Dedifferentiated amniotic fluid mesenchymal stem cell (primary cell): ENCODE data around the gene ABHD2.
A peak's percentile ranks its signal among the peaks of the same experiment; 100 is the strongest.

Source experiments
- DNase-seq: peaks from one replicate; pipeline ENCODE4 v3.0.0-alpha.2; 2016; ENCODE audit errors: extremely low spot score

Gene ABHD2

DNA sequence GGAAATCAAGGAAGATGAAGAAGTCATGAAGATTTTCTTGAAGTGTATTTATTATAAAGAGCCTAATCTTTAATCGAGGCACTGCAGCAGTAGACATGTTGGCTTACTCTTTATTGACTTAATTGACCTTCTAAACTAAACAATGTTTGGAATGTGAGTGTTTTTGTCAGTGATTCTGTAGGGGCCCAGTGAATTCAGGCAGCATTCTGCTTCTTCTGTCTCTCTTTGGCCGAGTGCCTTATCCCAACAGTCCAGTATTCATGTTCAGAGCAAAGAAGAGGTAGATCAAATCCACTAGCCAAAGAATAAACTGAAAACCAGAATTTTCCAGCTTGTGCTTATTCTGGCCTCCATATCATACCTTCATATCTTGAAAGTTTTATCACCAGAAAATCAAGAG is 77.4 kb downstream of the ABHD2 start:
- no peak for DNase-seq

DNA sequence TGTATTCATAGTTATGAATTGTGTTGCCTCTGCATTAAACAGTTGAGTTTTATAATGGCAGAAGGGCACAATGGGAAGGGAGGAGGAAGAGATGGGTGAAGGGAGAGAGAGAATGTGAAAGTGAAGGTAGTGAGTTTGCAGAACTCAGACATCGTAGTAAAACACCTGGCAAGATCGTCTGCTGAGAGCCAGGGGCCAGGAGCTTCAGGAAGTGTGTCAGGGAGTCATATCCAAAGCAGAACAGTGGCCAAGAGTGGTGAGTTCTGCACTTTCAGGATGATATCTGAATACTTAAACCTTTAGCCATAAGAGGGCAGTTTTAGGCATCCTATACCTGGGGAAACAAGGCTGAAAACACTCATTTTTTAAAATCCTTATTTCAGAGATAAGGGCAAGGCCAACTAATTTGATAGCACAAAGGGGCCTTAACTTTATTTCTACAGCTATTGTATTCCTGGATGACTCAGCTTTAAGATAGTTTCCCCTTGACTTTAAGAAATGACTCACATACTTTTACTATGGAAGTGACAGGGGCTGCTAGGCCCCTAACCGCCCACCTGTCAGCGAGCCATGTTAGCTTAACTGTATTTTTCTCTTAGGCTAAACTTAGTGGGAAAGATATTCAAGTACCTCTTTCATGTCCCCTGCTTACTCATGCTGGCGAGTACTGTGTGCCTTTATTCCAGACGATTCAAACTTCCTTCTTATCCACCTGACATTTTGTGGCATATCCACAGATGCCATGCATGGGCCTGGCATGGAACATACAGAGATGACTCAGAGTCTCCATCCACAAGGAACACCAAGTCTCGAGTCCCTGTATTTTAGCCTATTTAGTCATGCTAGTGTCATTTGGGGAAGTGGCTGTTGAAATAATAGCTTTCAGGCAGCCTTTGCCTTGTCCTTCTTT is 79.3 kb downstream of the ABHD2 start:
- DNase-seq = peak; percentile 28

DNA sequence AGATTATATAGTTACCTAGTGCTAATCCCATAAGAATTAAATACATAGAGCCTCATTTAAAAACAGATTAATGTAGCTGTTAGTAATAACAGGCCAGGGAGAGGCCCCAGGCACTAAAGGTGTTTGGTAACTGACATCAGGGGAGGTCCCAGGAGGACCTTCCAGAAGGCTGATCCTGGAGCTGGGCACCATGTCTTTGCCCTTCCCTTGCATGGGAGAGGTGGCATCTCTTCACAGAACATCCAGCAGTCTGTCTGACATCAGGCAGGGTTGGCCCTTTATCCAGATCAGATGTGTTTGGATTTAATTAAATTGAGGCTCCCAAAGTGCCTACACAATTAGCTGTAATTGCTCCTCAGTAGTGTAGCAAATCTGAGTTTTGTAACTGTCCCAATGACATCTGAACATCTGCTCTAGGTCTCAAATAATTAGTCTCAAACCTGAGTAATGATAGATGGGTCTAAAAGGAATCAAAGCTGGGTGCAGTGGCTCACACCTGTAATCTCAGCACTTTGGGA is 80.1 kb downstream of the ABHD2 start:
- no peak for DNase-seq

DNA sequence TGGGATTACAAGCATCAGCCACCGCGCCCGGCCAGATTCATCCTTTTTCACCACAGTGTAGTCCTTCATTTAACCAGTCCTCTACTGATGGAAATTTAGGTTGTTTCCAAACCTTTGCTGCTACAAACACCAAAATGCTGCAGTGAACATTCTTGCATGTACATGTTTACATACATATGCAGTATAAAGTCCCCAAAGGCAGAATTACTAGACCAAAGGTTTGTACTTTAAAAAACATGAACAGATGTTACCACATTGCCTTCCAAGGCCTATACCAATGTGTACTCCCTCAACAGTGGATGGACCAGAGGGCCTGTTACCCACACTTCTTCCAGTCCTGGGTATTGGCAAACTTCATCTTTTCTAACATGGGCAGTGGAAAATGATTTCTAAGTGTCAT is 82.1 kb downstream of the ABHD2 start:
- no peak for DNase-seq

DNA sequence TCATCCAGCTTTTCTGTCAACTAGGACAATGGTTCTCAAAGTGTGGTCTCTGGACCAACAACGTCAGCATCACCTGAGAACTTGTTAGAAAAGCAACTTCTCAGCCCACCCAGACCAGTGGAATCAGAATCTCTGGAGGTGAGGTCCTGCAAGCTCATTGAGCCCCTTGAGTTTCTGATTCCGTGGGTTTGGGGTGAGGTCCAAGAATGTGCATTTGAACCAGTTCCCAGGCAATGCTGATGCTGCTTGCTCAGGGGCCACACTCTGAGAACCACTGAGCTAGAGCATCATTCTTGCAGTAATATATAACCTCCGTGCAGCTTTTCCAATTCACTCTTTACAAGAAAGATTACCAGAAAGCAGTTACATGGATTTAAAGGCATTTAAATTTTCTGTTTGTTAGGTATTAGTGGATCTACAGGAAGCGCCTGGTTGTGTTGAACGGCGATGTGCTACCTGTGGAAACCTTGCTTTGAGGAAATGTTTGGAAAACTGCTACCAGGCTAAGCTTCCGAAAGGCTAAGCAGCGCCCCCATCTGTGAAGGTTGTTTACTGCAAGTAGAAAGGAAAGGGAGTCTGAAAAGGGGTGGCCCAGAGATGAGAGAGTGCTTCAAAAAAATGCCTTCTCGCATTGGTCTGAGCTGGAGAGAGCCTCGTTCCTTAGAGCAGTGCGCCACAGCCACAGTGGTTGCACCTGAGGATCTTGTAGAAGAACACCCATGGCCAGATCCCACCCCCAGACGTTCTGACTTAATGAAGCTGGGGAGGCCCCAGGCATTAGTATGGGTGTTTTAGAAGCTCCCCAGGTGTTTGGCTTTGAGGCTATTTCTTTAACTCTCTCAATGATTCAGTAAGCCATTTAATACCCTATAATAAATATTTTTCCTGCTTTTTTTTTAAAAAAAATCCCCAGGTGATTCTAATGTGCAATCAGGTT is 83.1 kb downstream of the ABHD2 start:
- no peak for DNase-seq

DNA sequence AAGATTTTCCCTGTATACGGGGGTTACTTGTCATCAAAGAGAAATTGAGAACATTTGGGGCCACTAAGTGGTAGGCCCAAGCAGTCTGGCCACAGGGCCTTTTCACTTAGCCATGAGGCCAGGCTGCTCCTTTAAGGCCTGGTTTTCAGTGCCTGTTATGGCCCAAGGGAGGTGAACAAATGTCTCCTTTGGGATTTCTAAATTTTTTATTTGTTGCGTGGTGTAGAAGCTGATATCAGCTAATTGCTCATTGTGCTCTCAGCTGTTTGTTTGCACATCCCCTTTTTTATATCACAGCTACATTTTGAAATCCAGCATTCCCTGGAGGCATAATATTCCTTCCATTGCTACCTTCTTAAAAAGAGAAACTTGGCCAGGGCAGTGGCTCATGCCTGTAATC is 84.7 kb downstream of the ABHD2 start:
- DNase-seq = no peak

DNA sequence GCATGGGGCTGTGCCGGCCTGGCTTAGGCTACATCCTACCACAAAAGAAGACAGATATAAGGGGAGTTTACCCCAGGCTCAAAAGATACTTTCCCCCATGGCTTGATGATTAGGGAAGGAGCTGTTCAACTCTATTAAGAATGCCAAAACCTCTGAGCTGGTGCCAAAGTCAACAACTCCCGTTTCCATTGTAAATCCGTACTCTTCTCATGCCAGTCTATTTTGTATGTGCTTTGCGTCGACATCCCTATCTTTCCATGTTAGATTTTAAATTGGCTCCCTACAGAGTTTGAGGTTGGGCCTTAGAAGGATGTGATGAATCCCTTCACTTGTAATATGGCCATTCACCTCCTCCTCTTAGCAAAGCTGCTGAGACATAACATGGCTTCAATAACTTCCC is 86.2 kb downstream of the ABHD2 start:
- DNase-seq = no peak

DNA sequence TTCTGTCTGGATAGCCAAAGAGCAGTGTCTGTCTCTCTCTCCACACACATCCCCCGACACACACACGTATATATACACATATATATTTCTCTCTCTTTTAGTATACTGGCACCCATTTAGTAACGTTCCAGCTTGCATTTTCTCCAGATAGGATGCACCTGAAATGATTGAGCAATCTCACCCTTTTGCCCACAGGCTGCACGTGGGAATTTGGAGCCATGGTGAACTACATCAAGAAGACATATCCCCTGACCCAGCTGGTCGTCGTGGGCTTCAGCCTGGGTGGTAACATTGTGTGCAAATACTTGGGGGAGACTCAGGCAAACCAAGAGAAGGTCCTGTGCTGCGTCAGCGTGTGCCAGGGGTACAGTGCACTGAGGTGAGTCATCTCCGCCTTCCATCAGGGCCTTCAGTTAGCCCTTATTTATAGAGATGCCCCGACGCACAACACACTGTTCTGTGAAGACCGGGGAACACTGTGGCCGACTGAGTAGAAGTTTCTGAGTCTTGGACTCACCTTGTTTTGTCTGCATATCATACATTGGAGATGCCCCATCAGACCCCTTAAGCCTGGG is 87.4 kb downstream of the ABHD2 start:
- no peak for DNase-seq

DNA sequence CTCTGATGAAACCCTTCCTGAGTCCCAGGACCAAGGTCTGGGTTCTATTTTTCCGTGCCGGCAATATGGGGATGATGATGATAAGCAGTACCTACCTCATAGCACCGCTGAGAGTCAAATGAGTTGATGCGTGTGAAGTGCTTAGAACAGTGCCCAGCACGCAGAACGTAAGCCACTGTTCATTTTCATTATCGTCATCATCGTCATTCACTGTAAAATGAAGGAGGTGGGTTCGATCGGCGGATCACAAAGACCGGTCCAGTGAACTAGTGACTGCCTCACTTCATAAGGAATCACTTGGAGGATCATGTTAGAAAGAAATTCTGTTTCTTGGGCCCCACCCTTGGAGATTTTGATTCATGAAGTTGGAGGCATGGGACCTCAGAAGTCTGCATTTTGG is 88.9 kb downstream of the ABHD2 start:
- DNase-seq = no peak

DNA sequence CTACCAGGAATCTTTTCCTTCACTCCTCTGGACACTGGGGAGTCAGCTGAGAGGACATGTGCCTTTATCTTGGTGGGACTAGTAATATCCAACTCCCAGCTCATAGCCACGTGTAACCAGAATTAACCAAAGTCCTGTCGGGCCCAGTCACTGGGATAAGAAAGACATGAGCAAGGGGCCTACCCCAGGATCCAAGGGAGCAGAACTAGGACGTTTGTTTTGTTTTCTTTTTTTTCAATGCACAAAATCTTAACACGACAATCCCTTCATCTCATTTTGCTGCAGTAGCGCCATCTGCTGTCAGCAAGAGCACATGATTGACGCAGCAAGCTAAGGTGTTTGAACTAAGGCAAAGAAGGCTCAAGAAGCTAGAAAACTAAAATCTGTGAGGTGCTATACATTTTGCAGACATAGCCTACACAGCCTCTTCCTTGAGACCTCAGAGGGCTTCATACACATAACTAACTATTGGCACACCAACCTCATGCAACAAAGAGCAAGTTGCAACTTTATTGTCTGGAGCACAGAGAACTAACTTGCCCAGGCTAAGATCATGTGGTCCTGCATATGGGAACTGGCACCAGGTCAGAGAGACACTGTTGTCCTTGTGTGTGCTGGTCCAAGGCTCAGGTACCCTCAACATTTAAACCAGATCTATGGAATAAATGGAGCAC is 89.5 kb downstream of the ABHD2 start:
- DNase-seq = peak; percentile 84

DNA sequence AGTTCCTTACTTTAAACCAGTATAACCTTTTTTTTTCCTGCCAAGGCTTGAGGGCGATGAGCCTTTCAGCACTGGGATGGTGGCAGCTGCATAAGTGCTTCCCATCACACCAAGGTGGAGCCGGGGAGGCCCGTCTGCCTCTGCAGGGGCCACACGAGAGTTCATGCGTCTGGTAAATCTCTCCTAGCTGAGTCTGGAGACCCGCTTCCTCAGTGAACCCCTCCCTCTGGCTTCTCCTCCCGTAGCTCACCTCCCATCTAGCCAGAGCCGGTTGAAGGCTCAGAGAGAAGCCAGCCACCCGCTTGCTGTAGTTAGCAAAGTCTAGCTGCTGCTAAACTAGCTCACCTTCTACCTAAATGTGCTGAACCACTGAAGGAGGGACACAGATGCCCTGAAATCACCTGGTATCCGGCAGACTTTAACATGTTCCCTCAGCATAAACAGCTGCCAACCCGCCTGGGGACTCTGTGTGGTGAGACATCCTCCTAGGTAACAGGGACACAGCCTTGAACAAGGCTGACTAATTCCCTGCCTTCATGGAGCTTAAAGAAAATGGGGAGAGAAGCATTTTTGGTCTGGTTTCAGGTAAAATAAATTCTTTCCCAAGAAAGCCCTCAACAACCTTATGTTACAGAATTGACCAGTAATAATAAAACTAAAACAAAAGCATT is 90.2 kb downstream of the ABHD2 start:
- no peak for DNase-seq

DNA sequence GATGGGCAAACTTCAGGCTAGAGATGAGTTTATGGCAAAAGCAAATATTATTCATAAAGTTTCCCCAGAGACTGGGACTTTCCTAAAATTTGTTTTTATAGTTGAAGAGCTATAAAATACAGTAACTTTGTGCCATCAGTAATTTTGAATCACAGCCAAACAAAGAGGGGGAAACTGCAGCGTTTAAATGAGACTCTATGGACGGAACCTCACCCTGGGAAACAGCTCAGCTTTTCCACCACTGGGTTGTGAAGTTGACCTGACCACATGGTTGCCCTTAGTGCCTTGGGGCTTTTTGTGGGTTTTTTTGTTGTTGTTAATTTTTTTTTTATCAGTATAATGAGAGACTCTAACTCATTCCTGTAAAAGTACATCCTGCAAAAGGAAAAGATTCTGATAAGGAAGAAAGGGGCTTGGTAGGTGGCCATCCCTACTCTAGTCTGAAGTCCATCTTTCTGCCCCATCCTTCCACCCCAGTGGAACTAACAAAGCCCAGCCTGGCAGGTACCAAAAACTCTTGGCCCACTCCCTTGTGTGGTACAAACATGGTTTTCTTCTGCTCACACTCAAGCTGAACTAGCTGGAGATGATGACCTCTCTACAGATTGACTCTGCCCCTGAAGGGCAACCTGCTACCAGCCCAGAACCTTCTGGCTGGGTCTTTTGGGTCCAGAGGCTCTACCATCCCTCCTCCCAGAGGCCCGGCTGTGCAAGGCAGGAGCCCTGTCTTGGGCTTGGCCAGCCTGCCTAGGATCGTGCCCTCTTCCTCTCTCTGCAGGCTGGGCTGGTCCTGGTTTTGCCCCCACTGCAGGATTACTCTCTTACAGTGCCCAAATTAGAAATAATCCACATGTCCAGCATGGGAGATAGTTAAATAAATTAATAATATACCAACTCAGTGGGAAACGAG is 92.0 kb downstream of the ABHD2 start:
- DNase-seq = no peak

DNA sequence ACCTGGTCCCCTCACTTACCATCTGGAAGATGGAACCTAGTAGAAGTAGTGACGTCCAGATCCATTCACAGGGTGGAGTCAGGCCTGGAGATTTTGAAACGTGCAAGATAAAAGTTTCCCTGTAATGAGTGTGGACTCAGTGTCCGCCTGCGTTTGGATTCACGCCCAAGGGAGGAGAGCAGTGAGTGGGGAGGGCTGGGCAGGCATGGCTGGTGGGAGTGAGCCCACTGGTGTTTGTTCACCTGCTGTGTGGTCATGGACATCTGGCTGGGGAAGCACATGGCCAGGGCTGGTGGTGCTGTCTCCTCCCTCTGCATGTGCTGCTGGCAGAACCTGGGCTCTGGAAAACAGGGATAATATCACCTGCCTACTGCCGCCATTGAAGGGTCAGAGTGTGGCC is 96.1 kb downstream of the ABHD2 start:
- DNase-seq = no peak

DNA sequence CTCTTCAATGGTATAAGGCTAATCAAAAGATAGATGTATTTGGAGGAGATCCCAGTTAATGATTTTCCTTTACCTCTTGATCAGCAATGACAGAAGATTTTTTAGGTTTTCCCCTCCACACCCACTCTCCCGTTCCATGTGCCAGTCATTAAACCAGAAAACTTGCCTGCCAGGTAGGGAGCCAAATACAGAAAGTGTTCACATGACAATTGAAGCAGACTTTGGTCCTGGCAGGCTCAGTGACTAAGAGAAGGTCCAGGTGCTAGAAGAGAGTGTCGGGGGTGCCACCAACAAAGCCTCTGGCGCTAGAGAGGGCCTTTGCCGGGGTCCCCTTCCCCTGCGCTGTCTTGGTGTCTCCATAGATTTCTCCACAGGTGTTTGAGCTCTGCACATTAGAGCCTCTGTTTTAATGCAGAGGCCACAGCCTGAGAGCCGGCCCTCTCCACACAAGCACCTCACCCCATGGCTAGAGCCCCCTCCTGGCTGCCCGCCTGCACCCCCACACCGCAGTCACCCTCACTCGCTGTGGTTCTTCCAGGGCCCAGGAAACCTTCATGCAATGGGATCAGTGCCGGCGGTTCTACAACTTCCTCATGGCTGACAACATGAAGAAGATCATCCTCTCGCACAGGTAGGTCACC is 96.8 kb downstream of the ABHD2 start:
- no peak for DNase-seq

DNA sequence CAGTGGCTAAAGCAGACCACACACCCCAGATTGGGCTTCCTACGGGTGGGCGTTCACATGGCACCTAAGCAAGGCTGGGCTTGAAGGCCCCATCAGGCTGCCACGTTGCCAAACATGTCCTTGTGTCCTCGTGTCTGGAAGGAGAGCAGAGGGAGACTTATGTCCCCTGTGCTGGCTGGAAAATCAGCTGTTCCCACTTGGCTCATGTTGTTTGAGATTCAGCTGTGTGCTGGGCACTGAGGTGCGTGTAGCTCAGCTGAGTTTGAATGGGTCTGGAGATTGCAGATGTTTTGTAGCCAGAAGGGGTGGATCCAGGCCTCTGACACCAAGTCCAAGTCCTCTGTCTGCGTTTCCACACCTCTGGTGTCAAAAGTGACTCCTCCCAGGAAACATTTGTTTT is 98.5 kb downstream of the ABHD2 start:
- no peak for DNase-seq

DNA sequence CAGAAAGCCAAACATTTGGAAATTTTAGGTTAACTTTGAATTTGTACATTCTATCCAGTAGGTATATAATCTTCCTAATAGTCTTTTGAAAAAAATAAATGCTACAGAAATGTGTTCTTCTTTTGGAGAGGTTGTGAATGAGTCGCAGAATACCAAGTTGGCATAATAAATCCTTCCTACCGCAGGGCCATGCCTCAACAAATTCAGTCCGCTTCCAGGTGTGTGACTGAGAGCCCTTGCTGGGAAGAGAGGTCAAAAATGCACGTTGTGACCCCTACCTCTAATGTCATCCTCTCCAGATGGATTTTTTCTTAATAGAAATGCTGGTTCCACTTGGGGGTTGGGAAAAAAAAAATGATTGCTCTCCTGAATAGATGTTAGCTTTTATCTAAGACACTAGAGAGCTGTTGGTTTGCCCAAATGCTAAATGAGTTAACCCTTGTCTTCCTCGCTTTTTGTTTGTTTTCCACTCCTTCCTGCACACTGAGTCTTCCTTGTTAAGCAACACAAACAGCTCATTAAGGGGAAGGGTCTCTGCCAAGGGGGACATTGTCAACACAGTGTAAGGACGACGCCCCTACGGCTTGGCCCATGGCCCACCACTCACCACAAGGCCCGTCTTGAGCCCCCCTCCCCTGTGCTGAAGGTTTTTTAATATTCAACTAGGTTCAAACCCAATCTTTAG is 99.2 kb downstream of the ABHD2 start:
- DNase-seq = no peak

DNA sequence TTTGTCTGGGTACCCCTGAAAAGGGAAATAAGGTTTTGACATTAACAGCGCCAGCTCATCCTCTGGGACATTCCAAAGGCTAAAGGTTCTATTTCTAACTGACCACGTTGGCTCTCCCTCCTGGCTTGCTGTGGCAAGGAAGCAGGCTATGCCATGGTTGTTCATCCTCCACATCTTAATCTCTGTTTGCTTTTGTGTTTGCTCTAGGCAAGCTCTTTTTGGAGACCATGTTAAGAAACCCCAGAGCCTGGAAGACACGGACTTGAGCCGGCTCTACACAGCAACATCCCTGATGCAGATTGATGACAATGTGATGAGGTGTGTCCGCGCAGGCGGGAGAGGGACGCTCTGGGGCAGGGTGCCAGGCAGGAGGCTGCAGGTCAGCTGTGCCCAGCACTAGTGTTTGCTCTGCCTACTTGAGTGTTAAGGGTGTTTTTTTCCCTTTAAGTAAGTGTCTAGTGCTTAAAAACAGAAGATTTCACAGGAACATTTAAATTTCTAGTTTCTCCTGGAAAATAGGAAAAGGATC is 99.8 kb downstream of the ABHD2 start:
- no peak for DNase-seq

DNA sequence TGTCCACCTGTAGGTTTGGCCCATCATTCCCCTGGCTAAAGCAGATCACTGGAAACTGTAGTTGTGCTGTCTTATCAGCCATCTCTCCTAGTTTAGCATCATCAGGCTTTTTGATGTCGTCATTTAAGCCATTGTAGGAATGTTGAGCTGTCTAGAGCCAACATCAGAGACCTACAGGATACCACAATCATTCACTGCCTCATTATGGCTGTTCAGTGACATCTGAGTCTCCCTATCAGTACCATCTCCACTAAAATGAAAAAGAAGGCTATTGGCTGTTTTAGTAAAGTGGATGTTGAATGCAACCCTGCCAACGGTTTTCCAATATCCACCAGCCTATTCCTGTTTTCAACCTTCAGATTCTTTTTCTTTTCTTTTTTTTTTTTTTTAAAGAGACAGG is 103.9 kb downstream of the ABHD2 start:
- DNase-seq = no peak

DNA sequence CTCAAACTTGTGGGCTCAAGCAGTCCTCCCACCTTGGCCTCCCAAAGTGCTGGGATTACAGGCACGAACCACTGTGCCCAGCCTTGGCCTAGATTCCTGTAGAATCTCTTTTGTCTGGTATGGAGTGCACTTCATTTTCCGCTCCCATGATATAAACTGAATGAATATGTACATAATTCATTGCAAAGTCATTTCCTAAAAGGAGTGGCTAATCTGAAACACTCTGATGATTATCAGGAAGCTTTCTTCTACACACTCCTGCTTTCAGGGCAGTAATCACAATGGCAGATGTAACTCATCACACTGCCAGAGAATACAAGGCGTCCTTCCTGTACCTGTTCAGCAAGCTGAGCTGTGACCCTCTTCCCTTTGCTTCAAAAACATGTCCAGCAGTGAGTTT is 104.5 kb downstream of the ABHD2 start:
- no peak for DNase-seq
